T-helper 9 cell (primary cell): ENCODE results near the gene LRRC4C.
"Not testable (repeated sequence)": the region's sequence is repeated elsewhere in the genome, so short reads cannot be mapped to it uniquely, and the experiment has no call there.

Experiments used
- DNase-seq: peaks from one replicate; pipeline ENCODE4 v3.0.0-alpha.2; 2020

The LRRC4C gene

GRCh38 chr11:41110527-41110926 is 348.9 kb downstream of the LRRC4C start:
- DNase-seq, result no peak

GRCh38 chr11:41102471-41102870 is 357.0 kb downstream of the LRRC4C start:
- no peak for DNase-seq

DNA sequence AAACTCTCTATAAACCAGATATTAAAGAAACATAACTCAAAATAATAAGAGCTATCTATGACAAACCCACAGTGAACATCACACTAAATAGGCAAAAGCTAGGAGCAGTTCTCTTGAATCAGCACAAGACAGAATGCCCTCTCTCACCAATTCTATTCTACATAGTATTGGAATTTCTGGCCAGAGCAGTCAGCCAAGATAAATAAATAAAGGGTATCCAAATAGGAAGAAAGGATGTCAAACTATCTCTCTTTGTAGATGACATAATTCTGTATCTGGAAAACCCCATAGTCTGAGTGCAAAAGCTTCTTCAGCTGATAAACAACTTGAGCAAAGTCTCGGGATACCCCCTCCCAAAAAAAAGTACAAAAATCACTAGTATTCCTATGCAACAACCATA is 359.8 kb downstream of the LRRC4C start:
- DNase-seq, result no peak

GRCh38 chr11:41085123-41085522 is 374.3 kb downstream of the LRRC4C start:
- no peak for DNase-seq

DNA sequence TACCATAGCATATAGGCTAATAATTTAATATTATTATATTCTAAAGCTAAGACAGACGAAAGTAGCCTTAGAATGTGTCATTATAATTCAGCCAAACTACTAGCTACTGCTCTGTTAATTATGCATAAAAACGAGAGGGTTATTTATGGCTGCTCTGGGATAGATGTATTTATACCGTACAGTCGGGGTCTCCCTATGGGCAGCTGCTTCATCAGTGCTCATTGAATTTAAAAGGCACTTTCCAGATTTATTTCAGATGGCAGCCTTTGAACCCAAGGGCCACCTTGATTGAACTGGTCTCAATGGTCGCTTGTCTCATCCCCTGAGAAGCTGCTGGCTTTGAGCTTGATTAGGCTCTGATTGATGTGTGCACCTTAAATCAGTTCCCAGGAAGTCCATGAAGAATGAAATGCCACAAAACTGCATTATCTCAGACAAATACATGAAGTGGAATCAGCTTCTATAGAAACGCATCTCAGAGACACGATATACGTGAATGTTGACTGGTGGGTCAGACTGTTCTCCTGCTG is 377.6 kb downstream of the LRRC4C start:
- DNase-seq, result no peak

DNA sequence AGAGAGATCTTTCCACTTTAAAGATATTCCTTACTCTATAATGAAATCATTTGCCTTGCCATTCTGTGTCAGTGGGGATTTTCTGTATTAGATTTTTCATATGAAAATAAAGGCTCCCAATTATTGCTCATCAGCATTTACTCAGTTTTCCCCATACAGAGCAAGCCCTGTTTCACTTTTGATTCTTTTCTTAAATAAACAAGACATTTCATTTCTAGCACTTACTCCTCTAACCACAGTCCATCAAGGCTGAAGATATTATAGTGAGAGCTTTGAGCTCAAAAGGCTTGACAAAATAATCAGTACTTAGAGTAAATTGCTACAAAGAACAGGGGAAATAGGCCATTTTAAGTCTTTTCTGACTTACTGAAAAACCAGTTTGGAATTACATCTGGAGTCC is 385.1 kb downstream of the LRRC4C start:
- DNase-seq, result no peak

GRCh38 chr11:41065432-41065831 is 394.0 kb downstream of the LRRC4C start:
- DNase-seq, result no peak

DNA sequence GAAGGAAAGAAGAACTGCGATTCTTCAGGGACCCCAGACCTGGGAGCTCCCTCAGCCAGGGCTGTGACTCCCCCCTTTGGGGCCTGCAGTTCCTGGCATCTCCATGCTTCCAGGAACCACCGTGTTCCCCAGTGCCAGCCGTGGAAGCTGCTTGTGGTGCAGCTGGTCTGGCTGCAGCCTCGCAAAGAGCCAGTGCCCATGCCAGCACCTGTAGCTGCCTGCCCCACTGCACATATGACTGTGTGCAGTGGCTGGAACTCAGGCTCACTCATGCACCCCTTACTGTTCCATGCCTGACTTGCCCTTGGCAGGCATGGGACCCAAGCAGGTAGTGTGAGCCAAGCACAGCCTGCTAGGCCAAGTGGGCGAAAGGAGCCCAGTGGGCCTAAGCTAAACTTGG is 401.3 kb downstream of the LRRC4C start:
- no peak for DNase-seq

DNA sequence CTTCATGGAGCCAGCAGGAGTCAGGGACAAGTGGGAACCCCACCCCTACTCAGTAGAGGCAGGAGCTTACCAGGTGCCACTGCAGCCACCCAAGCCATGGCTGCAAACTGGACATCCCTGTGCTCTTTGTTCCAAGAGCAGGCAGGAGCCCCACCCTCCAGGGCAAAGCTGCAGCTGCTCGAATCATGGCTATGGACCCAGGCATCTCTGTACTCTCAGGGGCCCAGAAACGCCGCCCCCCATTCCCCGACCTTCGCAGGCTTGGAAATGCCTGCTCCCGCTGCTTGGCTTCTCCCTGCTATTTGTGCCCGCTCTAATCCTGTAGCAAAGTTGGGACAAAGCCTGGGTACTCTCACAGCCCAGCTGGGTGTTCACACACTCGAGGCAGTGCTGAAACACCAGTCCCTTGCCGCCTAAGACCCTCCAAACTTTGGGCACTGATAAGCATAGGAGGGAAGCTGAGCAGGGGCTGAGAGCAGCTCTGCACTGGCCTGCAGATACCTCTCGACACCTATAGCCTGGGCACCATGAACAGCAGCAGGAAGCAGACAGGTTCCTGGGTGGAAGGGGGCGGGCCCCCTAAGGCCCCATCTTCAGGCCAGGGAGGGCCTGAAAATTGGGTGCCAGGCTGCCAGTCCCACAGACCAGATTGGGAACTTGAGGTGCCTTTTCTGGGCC is 402.4 kb downstream of the LRRC4C start:
- DNase-seq, result no peak

GRCh38 chr11:41053894-41054293 is 405.6 kb downstream of the LRRC4C start:
- no peak for DNase-seq

DNA sequence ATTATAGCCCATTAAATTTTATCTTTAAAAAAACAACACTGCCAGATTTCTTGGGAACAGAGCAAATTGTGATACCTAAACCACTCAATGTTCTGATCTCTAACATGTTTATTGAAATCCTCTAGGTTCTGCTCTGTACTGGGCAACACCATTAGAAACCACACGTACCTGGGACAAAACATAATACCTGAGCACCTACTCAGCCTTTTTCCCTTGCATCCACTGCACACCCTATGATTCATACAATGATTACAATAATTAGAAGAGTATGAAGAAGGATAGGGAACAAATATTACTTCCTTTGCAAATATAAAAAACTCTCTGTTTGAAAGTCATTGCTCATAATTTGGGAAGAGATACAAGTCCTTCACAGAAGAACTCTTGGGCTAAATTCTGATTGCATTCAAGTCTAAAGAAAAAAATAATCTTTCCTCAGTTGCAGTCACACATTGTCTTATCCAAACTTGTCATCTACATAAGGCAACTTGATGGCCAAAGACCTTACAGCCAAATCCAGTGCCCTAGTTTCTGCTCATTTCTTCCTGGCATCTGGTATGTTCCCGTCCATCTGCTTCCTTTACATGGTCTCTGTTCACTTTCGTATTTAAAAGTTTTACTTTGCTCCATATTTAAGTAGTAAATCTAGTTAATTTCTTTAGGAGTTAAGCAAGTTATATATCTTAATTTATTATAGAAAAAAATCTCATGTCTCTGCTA is 407.4 kb downstream of the LRRC4C start:
- no peak for DNase-seq

GRCh38 chr11:41050791-41051190 is 408.7 kb downstream of the LRRC4C start:
- no peak for DNase-seq

DNA sequence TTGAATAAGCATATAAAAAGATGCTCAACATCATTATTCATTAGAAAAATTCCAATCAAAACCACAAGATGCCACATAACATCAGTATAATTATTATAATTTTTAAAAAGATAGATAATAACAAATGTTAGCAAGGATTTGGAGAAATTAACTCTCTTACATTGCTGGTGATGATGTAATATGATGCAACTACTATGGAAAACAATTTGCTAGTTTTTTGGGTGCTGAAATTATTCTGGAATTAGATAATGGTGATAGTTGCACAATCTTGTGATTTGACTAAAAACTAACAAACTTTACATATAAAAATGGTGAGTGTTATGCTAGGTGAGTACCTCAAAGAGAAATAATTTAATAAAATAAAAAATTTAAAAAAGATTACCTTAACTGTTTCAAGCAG is 412.2 kb downstream of the LRRC4C start:
- DNase-seq, result no peak

- no peak for DNase-seq
Measured at GRCh38 chr11:41045266-41045665, 414.2 kb downstream of the LRRC4C start.

- no peak for DNase-seq
Measured at GRCh38 chr11:41044747-41045146, 414.7 kb downstream of the LRRC4C start.

DNA sequence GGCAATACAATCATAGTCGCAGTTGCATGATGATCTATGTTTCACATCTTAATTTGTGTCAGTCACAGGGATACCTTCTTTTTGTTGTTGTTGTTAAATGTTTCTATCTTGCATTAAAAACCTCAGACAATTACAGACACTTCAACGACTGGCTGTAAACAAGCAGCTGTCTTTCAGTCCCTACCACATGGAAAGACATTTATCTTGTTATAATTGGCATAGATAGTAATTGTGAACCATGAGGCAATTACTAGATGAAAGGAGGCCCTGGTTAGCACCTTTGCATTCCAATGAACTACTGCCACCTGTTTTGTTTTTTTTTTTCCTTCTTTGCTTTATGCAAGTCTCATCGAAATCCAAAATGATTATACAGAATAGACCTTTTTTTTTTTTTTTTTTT is 416.8 kb downstream of the LRRC4C start:
- no peak for DNase-seq

DNA sequence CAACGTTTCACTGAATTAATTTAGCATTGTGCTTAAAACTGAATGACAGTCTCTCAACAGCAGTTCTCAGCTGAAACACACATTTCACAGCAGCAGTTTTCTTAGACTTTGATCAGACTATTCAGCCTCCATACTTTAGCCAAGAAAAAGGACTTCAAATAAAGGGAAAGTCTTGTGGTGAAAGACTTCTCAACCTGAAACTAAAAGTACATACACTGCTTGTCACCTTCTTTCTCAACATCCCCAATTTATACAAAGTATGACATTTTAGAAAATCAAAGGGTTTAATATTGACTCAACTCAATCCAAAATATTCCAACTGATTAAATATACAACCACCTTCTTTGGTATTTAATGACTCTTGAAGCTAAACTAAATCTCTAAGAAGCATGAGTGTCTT is 419.0 kb downstream of the LRRC4C start:
- DNase-seq, result no peak

GRCh38 chr11:41039592-41039991 is 419.9 kb downstream of the LRRC4C start:
- no peak for DNase-seq

GRCh38 chr11:41031551-41032060 is 427.8 kb downstream of the LRRC4C start:
- DNase-seq, result no peak

DNA sequence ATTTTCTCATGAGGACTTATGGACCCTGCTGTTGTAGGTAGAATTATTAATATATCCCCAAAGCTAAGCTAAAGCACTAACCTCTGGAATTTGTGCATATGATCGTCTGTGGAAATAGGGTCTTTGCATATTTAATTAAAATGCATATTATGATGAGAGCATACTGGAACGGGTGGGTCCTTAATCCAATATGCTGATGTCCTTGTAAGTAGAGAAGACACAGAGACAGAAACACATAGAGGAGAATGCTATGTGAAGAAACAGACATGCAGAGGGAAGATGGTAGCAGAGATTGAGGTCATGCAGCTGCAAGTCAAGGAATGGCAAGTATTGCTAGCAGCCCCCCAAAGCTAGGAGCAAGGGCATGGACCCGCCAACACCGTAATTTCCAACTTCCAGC is 439.2 kb downstream of the LRRC4C start:
- no peak for DNase-seq

- not testable (repeated sequence) for DNase-seq
Measured at GRCh38 chr11:41019666-41020065, 439.8 kb downstream of the LRRC4C start.

DNA sequence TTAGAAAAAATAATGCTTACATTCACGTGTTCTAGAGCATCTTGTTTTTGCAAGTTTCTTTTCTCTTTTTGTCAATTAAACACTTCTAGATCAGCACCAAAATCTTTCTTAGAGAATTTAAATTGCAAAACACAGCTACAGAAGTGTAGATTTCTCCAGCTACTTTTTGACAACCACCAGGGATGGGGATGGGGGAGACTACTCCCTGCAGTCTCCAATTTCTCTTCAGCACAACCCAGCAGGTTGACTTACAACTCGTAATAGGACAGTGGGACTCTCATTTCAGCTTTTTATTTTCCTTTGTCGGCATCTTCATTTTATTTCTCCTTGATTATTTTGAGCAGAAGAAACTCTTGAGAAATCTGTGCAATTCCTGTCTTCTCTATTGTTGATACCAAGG is 441.2 kb downstream of the LRRC4C start:
- DNase-seq, result no peak

DNA sequence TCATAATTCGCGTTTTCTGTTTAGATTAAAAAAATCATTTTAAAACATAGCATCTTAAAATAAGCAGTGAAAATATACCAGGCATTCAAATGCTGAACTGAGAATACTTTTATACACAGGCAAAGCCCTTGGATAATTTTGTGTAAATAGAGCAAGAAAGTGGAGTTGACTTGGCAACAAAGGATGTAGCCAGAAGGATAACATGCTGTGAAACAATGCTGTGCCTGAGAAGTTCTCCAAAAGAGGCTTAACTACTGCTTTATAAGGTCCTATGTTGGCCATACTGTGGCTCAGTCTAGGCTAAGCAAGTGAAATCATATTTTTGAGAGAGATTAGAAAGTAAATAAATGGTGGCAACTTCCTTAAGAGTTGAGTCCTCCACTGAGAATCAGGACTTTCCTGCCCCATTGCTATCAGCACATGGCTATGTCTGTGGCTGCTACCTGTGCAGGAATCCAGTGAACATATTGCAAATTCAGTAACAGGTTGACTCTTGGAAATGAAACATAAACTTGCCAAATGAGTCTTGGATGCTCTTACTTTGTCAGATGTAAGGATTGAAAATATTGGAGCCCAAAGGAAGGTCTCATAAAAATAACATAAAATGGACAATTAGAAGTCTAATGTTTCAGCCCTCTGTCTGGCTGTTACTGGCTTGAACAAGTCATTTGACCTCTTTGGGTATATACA is 448.9 kb downstream of the LRRC4C start:
- DNase-seq, result no peak

DNA sequence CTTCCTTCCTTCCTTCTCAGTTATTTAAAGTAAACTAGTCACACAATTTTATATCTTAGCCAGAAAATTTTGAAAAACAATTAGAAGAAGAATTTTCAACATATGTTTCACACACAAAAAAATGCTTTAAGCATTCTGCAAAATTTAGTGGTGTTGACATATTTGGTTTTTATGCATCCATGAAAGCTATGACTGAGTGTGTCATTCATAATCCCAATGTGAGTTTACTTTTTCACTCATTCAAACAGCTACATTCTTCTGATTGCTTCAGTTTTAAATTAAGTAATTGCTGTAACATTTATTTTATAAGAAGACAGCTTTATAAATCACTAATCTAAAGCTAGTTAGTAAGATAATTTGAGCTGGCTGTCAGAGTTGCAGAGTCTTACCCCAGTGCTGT is 453.5 kb downstream of the LRRC4C start:
- DNase-seq, result no peak
